Liver (tissue), 3 donors: ENCODE measurements around the gene MINK1.

Source experiments
- ATF3 ChIP-seq: IDR thresholded peaks from 2 replicates; pipeline ENCODE4 v1.6.1; 2016; ENCODE audit warnings: antibody characterized with exemption
- CTCF ChIP-seq: fragments of 150-350 bp; IDR thresholded peaks from 2 replicates; pipeline ENCODE4 v1.5.1; 2017; ENCODE audit warnings: improper control_type of control experiment, low read depth, low read length; ENCODE audit not compliant: missing input control
- EGR1 ChIP-seq, 2 donors: IDR thresholded peaks; 2 replicates each; pipeline ENCODE4 v1.6.1; 2016 to 2018; ENCODE audit warnings: antibody characterized with exemption in 2 of 2, low read depth in 2 of 2
- GABPA ChIP-seq, 2 donors: IDR thresholded peaks in 1 of 2; conservative IDR thresholded peaks in 1 of 2; 2 replicates each; pipeline ENCODE4 v1.6.1; 2016; ENCODE audit warnings: antibody characterized with exemption in 2 of 2, mild to moderate bottlenecking in 1 of 2, moderate library complexity in 1 of 2
- HNF4A ChIP-seq, 2 donors: conservative IDR thresholded peaks; 2 replicates each; pipeline ENCODE4 v1.6.1; 2016; ENCODE audit warnings: antibody characterized with exemption in 2 of 2, mild to moderate bottlenecking in 2 of 2
- JUND ChIP-seq, 2 donors: IDR thresholded peaks; 2 replicates each; pipeline ENCODE4 v1.6.1; 2016; ENCODE audit warnings: antibody characterized with exemption in 2 of 2
- MAX ChIP-seq: IDR thresholded peaks from 2 replicates; pipeline ENCODE4 v1.6.1; 2016; ENCODE audit warnings: antibody characterized with exemption
- RAD21 ChIP-seq, 2 donors: IDR thresholded peaks; 2 replicates each; pipeline ENCODE4 v1.6.1; 2016; ENCODE audit warnings: antibody characterized with exemption in 2 of 2, mild to moderate bottlenecking in 2 of 2
- REST ChIP-seq: IDR thresholded peaks from 2 replicates; pipeline ENCODE4 v1.6.1; 2016; ENCODE audit warnings: antibody characterized with exemption, mild to moderate bottlenecking
- RXRA ChIP-seq, 2 donors: IDR thresholded peaks; 2 replicates each; pipeline ENCODE4 v1.6.1; 2017 to 2018; ENCODE audit warnings: antibody characterized with exemption in 2 of 2, mild to moderate bottlenecking in 1 of 2
- SP1 ChIP-seq: IDR thresholded peaks from 2 replicates; pipeline ENCODE4 v1.6.1; 2018; ENCODE audit warnings: antibody characterized with exemption, mild to moderate bottlenecking
- TAF1 ChIP-seq: conservative IDR thresholded peaks from 2 replicates; pipeline ENCODE4 v1.6.1; 2016; ENCODE audit warnings: antibody characterized with exemption, mild to moderate bottlenecking
- YY1 ChIP-seq: IDR thresholded peaks from 2 replicates; pipeline ENCODE4 v1.6.1; 2016; ENCODE audit warnings: antibody characterized with exemption, mild to moderate bottlenecking
- TF ChIP-seq, protein P1 (sequence below): IDR thresholded peaks from 2 replicates; pipeline ENCODE4 v1.6.1; 2016; ENCODE audit warnings: antibody characterized with exemption
- donor health status: healthy.
- donor health status: healthy.

DNA sequence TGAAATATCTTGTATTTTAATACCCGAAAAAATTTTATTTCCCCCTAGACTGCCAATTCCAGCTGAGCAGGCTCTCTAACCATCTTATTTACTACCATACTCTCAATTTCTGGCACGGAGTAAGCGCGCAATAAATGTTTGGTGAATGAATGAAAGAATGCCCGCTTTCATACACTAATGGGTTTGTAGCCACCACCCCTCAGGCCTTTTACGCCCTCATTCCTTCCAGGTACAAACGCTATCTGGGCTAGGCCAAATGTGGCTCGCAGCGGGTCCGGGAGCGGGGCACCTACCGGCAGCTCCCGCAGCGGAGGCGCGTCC is 26.7 kb upstream of the MINK1 start:
- no peak for TF ChIP-seq CTCF
- TF ChIP-seq SP1, result no peak
- TF ChIP-seq MAX, result no peak
- no peak for TF ChIP-seq REST
- no peak for TF ChIP-seq TAF1
- TF ChIP-seq JUND (IDR thresholded peaks at IDR 0.05), result no peak
- TF ChIP-seq, protein P1, sequence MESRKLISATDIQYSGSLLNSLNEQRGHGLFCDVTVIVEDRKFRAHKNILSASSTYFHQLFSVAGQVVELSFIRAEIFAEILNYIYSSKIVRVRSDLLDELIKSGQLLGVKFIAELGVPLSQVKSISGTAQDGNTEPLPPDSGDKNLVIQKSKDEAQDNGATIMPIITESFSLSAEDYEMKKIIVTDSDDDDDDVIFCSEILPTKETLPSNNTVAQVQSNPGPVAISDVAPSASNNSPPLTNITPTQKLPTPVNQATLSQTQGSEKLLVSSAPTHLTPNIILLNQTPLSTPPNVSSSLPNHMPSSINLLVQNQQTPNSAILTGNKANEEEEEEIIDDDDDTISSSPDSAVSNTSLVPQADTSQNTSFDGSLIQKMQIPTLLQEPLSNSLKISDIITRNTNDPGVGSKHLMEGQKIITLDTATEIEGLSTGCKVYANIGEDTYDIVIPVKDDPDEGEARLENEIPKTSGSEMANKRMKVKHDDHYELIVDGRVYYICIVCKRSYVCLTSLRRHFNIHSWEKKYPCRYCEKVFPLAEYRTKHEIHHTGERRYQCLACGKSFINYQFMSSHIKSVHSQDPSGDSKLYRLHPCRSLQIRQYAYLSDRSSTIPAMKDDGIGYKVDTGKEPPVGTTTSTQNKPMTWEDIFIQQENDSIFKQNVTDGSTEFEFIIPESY, result no peak
- TF ChIP-seq RAD21 (IDR thresholded peaks at IDR 0.05), result no peak
- no peak for TF ChIP-seq GABPA (IDR thresholded peaks at IDR 0.05 in 1 of 2, conservative IDR thresholded peaks at IDR 0.05 in 1 of 2)
- no peak for TF ChIP-seq YY1
- TF ChIP-seq EGR1 (IDR thresholded peaks at IDR 0.05; ENCODE audit: low read depth in 2 of 2), result no peak
- TF ChIP-seq ATF3, result no peak
- TF ChIP-seq HNF4A (conservative IDR thresholded peaks at IDR 0.05), result no peak
- TF ChIP-seq RXRA (IDR thresholded peaks at IDR 0.05), result no peak
